Liver (tissue), 3 donors: ENCODE results near the gene FUCA1.

Source experiments
- FOXA1 ChIP-seq: IDR thresholded peaks from 2 replicates; pipeline ENCODE4 v1.6.1; 2016; ENCODE audit warnings: antibody characterized with exemption
- FOXA2 ChIP-seq: IDR thresholded peaks from 2 replicates; pipeline ENCODE4 v1.6.1; 2016; ENCODE audit warnings: antibody characterized with exemption
- GABPA ChIP-seq, 2 donors: IDR thresholded peaks in 1 of 2; conservative IDR thresholded peaks in 1 of 2; 2 replicates each; pipeline ENCODE4 v1.6.1; 2016; ENCODE audit warnings: antibody characterized with exemption in 2 of 2, mild to moderate bottlenecking in 1 of 2, moderate library complexity in 1 of 2
- HNF4G ChIP-seq: IDR thresholded peaks from 2 replicates; pipeline ENCODE4 v1.6.1; 2016; ENCODE audit warnings: antibody characterized with exemption
- JUND ChIP-seq, 2 donors: IDR thresholded peaks; 2 replicates each; pipeline ENCODE4 v1.6.1; 2016; ENCODE audit warnings: antibody characterized with exemption in 2 of 2
- MAX ChIP-seq: IDR thresholded peaks from 2 replicates; pipeline ENCODE4 v1.6.1; 2016; ENCODE audit warnings: antibody characterized with exemption
- NR2F2 ChIP-seq: IDR thresholded peaks from 2 replicates; pipeline ENCODE4 v1.6.1; 2016; ENCODE audit warnings: antibody characterized with exemption
- RAD21 ChIP-seq, 2 donors: IDR thresholded peaks; 2 replicates each; pipeline ENCODE4 v1.6.1; 2016; ENCODE audit warnings: antibody characterized with exemption in 2 of 2, mild to moderate bottlenecking in 2 of 2
- SP1 ChIP-seq: IDR thresholded peaks from 2 replicates; pipeline ENCODE4 v1.6.1; 2018; ENCODE audit warnings: antibody characterized with exemption, mild to moderate bottlenecking
- TAF1 ChIP-seq: conservative IDR thresholded peaks from 2 replicates; pipeline ENCODE4 v1.6.1; 2016; ENCODE audit warnings: antibody characterized with exemption, mild to moderate bottlenecking
- YY1 ChIP-seq: IDR thresholded peaks from 2 replicates; pipeline ENCODE4 v1.6.1; 2016; ENCODE audit warnings: antibody characterized with exemption, mild to moderate bottlenecking
- TF ChIP-seq, protein P1 (sequence below): fragments of 150-350 bp; IDR thresholded peaks from 2 replicates; pipeline ENCODE4 v1.5.1; 2017; ENCODE audit warnings: improper control_type of control experiment, low read depth, low read length; ENCODE audit not compliant: missing input control
- TF ChIP-seq, protein P2 (sequence below): IDR thresholded peaks from 2 replicates; pipeline ENCODE4 v1.6.1; 2016; ENCODE audit warnings: antibody characterized with exemption, mild to moderate bottlenecking
- TF ChIP-seq, protein P3 (sequence below): IDR thresholded peaks from 2 replicates; pipeline ENCODE4 v1.6.1; 2016; ENCODE audit warnings: antibody characterized with exemption
- donor health status: healthy.
- donor health status: healthy.

DNA sequence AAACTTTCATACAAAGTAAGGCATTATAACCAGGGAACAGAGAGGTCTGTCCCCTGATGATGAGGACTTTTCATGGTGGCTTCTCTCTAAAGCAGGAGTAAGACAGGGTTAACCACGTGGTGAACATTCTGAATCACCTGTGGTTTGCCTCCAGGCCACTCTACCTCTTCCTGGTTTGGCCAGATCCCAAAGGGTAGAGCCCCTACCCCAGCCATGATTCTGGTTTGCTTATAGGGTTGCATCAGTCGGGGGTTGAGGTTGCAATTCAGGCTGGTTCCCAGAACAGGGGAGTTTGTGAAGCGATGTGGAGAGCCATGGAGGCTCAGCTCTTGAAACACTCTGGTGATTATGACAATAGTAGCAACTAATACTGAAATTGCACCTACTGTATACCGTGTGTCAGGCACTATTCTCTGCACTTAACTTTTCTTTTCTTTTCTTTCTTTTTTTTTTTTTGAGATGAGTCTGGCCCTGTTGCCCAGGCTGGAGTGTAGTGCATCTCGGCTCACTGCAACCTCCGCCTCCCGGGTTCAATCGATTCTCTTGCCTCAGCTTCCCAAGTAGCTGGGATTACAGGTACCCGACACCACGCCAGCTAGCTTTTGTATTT lies 36.8 kb upstream of the FUCA1 start:
- TF ChIP-seq RAD21 (IDR thresholded peaks at IDR 0.05) (no peak), TAF1 (no peak), MAX (no peak), NR2F2 (no peak), FOXA1 (no peak), YY1 (no peak), GABPA (IDR thresholded peaks at IDR 0.05 in 1 of 2, conservative IDR thresholded peaks at IDR 0.05 in 1 of 2) (no peak), SP1 (no peak), HNF4G (no peak), JUND (IDR thresholded peaks at IDR 0.05) (no peak), FOXA2 (no peak)
- TF ChIP-seq, protein P1, sequence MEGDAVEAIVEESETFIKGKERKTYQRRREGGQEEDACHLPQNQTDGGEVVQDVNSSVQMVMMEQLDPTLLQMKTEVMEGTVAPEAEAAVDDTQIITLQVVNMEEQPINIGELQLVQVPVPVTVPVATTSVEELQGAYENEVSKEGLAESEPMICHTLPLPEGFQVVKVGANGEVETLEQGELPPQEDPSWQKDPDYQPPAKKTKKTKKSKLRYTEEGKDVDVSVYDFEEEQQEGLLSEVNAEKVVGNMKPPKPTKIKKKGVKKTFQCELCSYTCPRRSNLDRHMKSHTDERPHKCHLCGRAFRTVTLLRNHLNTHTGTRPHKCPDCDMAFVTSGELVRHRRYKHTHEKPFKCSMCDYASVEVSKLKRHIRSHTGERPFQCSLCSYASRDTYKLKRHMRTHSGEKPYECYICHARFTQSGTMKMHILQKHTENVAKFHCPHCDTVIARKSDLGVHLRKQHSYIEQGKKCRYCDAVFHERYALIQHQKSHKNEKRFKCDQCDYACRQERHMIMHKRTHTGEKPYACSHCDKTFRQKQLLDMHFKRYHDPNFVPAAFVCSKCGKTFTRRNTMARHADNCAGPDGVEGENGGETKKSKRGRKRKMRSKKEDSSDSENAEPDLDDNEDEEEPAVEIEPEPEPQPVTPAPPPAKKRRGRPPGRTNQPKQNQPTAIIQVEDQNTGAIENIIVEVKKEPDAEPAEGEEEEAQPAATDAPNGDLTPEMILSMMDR: no peak
- TF ChIP-seq, protein P2, sequence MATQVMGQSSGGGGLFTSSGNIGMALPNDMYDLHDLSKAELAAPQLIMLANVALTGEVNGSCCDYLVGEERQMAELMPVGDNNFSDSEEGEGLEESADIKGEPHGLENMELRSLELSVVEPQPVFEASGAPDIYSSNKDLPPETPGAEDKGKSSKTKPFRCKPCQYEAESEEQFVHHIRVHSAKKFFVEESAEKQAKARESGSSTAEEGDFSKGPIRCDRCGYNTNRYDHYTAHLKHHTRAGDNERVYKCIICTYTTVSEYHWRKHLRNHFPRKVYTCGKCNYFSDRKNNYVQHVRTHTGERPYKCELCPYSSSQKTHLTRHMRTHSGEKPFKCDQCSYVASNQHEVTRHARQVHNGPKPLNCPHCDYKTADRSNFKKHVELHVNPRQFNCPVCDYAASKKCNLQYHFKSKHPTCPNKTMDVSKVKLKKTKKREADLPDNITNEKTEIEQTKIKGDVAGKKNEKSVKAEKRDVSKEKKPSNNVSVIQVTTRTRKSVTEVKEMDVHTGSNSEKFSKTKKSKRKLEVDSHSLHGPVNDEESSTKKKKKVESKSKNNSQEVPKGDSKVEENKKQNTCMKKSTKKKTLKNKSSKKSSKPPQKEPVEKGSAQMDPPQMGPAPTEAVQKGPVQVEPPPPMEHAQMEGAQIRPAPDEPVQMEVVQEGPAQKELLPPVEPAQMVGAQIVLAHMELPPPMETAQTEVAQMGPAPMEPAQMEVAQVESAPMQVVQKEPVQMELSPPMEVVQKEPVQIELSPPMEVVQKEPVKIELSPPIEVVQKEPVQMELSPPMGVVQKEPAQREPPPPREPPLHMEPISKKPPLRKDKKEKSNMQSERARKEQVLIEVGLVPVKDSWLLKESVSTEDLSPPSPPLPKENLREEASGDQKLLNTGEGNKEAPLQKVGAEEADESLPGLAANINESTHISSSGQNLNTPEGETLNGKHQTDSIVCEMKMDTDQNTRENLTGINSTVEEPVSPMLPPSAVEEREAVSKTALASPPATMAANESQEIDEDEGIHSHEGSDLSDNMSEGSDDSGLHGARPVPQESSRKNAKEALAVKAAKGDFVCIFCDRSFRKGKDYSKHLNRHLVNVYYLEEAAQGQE: no peak
- TF ChIP-seq, protein P3, sequence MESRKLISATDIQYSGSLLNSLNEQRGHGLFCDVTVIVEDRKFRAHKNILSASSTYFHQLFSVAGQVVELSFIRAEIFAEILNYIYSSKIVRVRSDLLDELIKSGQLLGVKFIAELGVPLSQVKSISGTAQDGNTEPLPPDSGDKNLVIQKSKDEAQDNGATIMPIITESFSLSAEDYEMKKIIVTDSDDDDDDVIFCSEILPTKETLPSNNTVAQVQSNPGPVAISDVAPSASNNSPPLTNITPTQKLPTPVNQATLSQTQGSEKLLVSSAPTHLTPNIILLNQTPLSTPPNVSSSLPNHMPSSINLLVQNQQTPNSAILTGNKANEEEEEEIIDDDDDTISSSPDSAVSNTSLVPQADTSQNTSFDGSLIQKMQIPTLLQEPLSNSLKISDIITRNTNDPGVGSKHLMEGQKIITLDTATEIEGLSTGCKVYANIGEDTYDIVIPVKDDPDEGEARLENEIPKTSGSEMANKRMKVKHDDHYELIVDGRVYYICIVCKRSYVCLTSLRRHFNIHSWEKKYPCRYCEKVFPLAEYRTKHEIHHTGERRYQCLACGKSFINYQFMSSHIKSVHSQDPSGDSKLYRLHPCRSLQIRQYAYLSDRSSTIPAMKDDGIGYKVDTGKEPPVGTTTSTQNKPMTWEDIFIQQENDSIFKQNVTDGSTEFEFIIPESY: no peak
